ENCODE results near the gene KRT20. TPM values are rescaled to one million over a fixed set of nuclear protein-coding genes. Genes with fewer than 3 reads are reported as not detected.

The KRT20 gene
- total and polyA plus RNA-seq, 2 of the 8 experiments (the other 6 are each of a cell fraction or from before 2014, with no cell fraction given): not detected

GRCh38 chr17:40906613-40907012 is 21.6 kb upstream of the KRT20 start (continued):
- TF ChIP-seq CHD7 (IDR thresholded peaks at IDR 0.05; ENCODE audit: insufficient replicate concordance, low read length) (no peak), CHD2 (IDR thresholded peaks at IDR 0.05; ENCODE audit: low read length) (no peak), JUN (IDR thresholded peaks at IDR 0.05; ENCODE audit: low read depth, low read length) (no peak), SRF (IDR thresholded peaks at IDR 0.05; ENCODE audit: low read depth, low read length) (no peak)
